SK-N-MC (cell line): ENCODE data around the gene FUT8.

ENCODE experiments used
- EZH2 ChIP-seq: fragments of 200-600 bp; sonication (generic); IDR thresholded peaks from one replicate; pipeline ENCODE4 v1.6.1; 2017; ENCODE audit warnings: antibody characterized with exemption
- FOXP2 ChIP-seq: optimal IDR thresholded peaks from 2 replicates; pipeline ENCODE3; 2011; ENCODE audit warnings: mild to moderate bottlenecking, moderate library complexity; ENCODE audit not compliant: insufficient read depth; ENCODE audit errors: extremely low read length, control extremely low read depth

DNA sequence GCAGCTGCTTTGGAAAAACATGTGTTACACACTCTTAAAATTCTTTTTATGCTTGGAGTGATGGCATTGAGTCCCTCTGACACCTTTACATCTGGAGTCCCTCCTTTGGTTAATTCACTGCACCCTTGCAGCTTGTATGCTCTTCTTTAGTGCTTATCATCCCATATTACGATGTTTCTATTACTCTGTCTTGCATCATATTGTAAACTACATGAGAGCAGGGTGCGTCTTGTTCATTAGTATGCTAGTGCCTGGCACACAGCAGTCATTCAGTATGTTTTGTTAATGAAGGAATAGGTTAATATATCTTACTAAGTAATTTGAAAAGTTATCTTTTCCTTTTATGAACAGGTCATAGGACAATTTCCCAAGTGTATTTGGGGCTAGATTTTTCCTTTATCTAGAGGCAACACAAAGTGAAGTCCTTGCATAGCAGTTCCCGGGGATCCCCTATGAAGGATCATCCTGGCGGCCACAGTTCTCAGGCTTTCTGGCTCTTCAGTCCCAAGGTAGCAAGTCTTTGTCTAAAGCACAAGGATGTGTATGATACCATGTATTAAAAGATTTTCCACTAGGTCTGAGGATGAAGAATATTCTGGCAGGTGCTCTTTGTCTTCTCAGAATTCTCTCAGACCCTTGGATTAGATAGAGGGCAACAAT, 363.8 kb downstream of the FUT8 start:
- TF ChIP-seq EZH2, result no peak
- no peak for TF ChIP-seq FOXP2
